ENCODE results near the gene HSD17B3. TPM values are rescaled to one million over a fixed set of nuclear protein-coding genes. Genes with fewer than 3 reads are reported as not detected.

HSD17B3 gene
- total and polyA plus RNA-seq, 10 of the 15 experiments (the other 5 are each of a cell fraction or from before 2014, with no cell fraction given), result not detected

DNA sequence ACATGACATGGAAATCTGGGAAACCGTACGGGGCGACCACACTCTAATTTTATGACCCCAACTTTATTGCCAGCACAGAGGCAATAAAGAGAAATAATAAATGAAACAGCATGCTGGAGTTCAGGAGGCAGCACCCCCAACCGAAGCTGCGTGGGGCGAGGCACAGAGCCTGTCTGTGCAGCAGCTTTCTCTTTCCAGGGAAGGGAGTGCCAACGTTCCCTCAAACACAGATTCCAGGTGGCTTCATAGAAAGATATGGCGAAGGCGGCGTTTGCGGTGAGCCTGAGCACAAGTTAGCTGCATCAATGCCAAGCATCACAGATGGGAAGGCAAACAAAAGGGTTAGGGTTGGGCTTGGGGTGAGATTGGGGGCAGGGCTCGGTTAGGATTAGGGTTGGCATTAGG, 114.8 kb downstream of the HSD17B3 start:
- Histone ChIP-seq H2AFZ (ENCODE audit: control insufficient read depth, low read depth, low read length) (no peak overlapping the region), H3K4me3 (no peak overlapping the region), H3K79me2 (ENCODE audit: control insufficient read depth, insufficient read depth, low read length) (no peaks in the 10 kb centered on the region), H3K27me3 (replicated peaks in 1 of 2; ENCODE audit: control insufficient read depth in 2 of 2, insufficient read depth in 2 of 2, low read length in 1 of 2) (peaks cover 4% of the 10 kb centered on the region in 2 experiments; a peak in 3 of 4 replicates), H3K9ac (ENCODE audit: control insufficient read depth, insufficient read depth, low read length) (no peak overlapping the region), H3K4me2 (ENCODE audit: control insufficient read depth, insufficient read depth) (no peak overlapping the region), H3K4me1 (ENCODE audit: control insufficient read depth, insufficient read depth, low read length) (no peaks in the 10 kb centered on the region), H3K27ac (ENCODE audit: control insufficient read depth, insufficient read depth) (no peak overlapping the region), H4K20me1 (ENCODE audit: control insufficient read depth, insufficient read depth) (no peaks in the 10 kb centered on the region), H3K9me3 (replicated peaks; ENCODE audit: control insufficient read depth, insufficient read depth, low read length) (no peaks in the 10 kb centered on the region; the same call in 2 of the 3 replicates), H3K36me3 (ENCODE audit: control insufficient read depth in 2 of 2, insufficient read depth in 2 of 2, low read length in 1 of 2) (no peaks in the 10 kb centered on the region)
- intact Hi-C loops (cut with micrococcal nuclease; ENCODE audit: unreplicated experiment) (no loop called here), in situ Hi-C loops (cut with MboI) (no loop called here)
- FAIRE-seq, result no peak
- POLR2A ChIA-PET, result no interaction called here
- RAD21 ChIA-PET (ENCODE audit: unreplicated experiment), result no interaction called here
- no peak for DNase-seq (ENCODE audit: low read depth, low spot score)
- SMC1A ChIA-PET (ENCODE audit: uncharacterized antibody, unreplicated experiment), result no interaction called here
- CTCF ChIA-PET, result no interaction called here
- BruUV-seq (replicated peaks), result no TSS peak
- no peak for ATAC-seq
- 54% methylated on average over 12 of the region's 12 CpGs for WGBS (ENCODE audit: insufficient coverage, insufficient replicate concordance, low lambda C conversion rate, missing lambda C conversion rate)
- TF ChIP-seq, protein P1, sequence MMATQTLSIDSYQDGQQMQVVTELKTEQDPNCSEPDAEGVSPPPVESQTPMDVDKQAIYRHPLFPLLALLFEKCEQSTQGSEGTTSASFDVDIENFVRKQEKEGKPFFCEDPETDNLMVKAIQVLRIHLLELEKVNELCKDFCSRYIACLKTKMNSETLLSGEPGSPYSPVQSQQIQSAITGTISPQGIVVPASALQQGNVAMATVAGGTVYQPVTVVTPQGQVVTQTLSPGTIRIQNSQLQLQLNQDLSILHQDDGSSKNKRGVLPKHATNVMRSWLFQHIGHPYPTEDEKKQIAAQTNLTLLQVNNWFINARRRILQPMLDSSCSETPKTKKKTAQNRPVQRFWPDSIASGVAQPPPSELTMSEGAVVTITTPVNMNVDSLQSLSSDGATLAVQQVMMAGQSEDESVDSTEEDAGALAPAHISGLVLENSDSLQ (IDR thresholded peaks at IDR 0.05), result no peak
- no peak for TF ChIP-seq KAT2A (conservative IDR thresholded peaks at IDR 0.05; ENCODE audit: control insufficient read depth, low read depth, low read length)
- TF ChIP-seq, protein P2, sequence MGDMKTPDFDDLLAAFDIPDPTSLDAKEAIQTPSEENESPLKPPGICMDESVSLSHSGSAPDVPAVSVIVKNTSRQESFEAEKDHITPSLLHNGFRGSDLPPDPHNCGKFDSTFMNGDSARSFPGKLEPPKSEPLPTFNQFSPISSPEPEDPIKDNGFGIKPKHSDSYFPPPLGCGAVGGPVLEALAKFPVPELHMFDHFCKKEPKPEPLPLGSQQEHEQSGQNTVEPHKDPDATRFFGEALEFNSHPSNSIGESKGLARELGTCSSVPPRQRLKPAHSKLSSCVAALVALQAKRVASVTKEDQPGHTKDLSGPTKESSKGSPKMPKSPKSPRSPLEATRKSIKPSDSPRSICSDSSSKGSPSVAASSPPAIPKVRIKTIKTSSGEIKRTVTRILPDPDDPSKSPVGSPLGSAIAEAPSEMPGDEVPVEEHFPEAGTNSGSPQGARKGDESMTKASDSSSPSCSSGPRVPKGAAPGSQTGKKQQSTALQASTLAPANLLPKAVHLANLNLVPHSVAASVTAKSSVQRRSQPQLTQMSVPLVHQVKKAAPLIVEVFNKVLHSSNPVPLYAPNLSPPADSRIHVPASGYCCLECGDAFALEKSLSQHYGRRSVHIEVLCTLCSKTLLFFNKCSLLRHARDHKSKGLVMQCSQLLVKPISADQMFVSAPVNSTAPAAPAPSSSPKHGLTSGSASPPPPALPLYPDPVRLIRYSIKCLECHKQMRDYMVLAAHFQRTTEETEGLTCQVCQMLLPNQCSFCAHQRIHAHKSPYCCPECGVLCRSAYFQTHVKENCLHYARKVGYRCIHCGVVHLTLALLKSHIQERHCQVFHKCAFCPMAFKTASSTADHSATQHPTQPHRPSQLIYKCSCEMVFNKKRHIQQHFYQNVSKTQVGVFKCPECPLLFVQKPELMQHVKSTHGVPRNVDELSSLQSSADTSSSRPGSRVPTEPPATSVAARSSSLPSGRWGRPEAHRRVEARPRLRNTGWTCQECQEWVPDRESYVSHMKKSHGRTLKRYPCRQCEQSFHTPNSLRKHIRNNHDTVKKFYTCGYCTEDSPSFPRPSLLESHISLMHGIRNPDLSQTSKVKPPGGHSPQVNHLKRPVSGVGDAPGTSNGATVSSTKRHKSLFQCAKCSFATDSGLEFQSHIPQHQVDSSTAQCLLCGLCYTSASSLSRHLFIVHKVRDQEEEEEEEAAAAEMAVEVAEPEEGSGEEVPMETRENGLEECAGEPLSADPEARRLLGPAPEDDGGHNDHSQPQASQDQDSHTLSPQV (IDR thresholded peaks at IDR 0.05), result no peak
- TF ChIP-seq, protein P3, sequence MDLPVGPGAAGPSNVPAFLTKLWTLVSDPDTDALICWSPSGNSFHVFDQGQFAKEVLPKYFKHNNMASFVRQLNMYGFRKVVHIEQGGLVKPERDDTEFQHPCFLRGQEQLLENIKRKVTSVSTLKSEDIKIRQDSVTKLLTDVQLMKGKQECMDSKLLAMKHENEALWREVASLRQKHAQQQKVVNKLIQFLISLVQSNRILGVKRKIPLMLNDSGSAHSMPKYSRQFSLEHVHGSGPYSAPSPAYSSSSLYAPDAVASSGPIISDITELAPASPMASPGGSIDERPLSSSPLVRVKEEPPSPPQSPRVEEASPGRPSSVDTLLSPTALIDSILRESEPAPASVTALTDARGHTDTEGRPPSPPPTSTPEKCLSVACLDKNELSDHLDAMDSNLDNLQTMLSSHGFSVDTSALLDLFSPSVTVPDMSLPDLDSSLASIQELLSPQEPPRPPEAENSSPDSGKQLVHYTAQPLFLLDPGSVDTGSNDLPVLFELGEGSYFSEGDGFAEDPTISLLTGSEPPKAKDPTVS (IDR thresholded peaks at IDR 0.05; ENCODE audit: low read depth, low read length), result no peak
- TF ChIP-seq ZBTB40 (IDR thresholded peaks at IDR 0.05; ENCODE audit: borderline replicate concordance), result no peak
- no peak for TF ChIP-seq ZNF24 (IDR thresholded peaks at IDR 0.05)
- no peak for TF ChIP-seq EGR1 (IDR thresholded peaks at IDR 0.05; ENCODE audit: borderline replicate concordance in 1 of 2, low read depth in 2 of 2, low read length in 2 of 2)
- no peak for TF ChIP-seq MYC (IDR thresholded peaks at IDR 0.05; ENCODE audit: insufficient read depth, insufficient read length, insufficient replicate concordance, low read length, severe bottlenecking)
- TF ChIP-seq E2F4 (IDR thresholded peaks at IDR 0.05; ENCODE audit: low read depth, low read length), result no peak
- TF ChIP-seq ASH2L (IDR thresholded peaks at IDR 0.05; ENCODE audit: borderline replicate concordance, low read depth), result no peak
